Heart right ventricle (tissue), 16 donors: ENCODE data around the gene EEPD1. TPM values are rescaled to one million over a fixed set of nuclear protein-coding genes. Genes with fewer than 3 reads are reported as not detected.
A peak's percentile ranks its signal among the peaks of the same experiment; 100 is the strongest.
"Not testable (repeated sequence)": the region's sequence is repeated elsewhere in the genome, so short reads cannot be mapped to it uniquely, and the experiment has no call there.

Experiments
- ATAC-seq, 8 donors: fragments of 200-7000 bp; cut with Tn5 transposase; one replicate each; pipeline ENCODE4 v1.9.1; 2020; ENCODE audit warnings: mild to moderate bottlenecking in 8 of 8, moderate library complexity in 8 of 8, moderate number of reproducible peaks in 1 of 8
- DNase-seq, 2 donors: peaks; one replicate each; pipeline ENCODE4 v3.0.0-alpha.2; 2020
- H3K27ac ChIP-seq, 10 donors: fragments of 200-600 bp; sonication (generic) in 2 of 10; one replicate each; pipeline versions ENCODE4 v1.5.0 to v1.8.0; 2020 to 2022; ENCODE audit warnings: mild to moderate bottlenecking in 3 of 10
- H3K27me3 ChIP-seq, 7 donors: fragments of 200-600 bp; one replicate each; pipeline ENCODE4 v1.8.0; 2021 to 2022; ENCODE audit warnings: mild to moderate bottlenecking in 2 of 7
- H3K36me3 ChIP-seq, 9 donors: fragments of 200-600 bp; sonication (generic) in 1 of 9; one replicate each; pipeline versions ENCODE4 v1.5.0 to v1.8.0; 2020 to 2022; ENCODE audit warnings: mild to moderate bottlenecking in 2 of 9
- H3K4me1 ChIP-seq, 9 donors: fragments of 200-600 bp; sonication (generic) in 1 of 9; one replicate each; pipeline versions ENCODE4 v1.5.0 to v1.8.0; 2020 to 2022; ENCODE audit warnings: mild to moderate bottlenecking in 4 of 9
- H3K4me3 ChIP-seq, 10 donors: fragments of 200-600 bp; sonication (generic) in 2 of 10; one replicate each; pipeline versions ENCODE4 v1.5.0 to v1.8.0; 2020 to 2022; ENCODE audit warnings: mild to moderate bottlenecking in 7 of 10, moderate library complexity in 2 of 10
- H3K9me3 ChIP-seq, 11 donors: fragments of 200-600 bp in 10 of 11; sonication (generic) in 2 of 11; one replicate each; pipeline versions ENCODE4 v1.5.0 to v1.8.0; 2013 to 2022; ENCODE audit warnings: mild to moderate bottlenecking in 2 of 11, control low read depth in 1 of 11, moderate library complexity in 1 of 11
- WGBS, 2 donors: extraction: QIAGEN DNeasy Blood & Tissue Kit; methylation state at CpG; one replicate each; pipeline ENCODE4 v1.1.7; 2013; ENCODE audit warnings: inconsistent platforms in 1 of 2; 5-methylcytosine and 5-hydroxymethylcytosine counted together
- intact Hi-C, 10 donors: fragments of 100-400 bp; cut with DNase I; formaldehyde crosslinking; loops; one replicate each; pipeline versions ENCODE4 v1.11.1 to v1.14.2; 2022
- polyA plus RNA-seq, 2 donors: library from polyadenylated mRNA; stranded (reverse); fragments of 200-250 nt; gene quantifications; one replicate each; pipeline ENCODE4 v1.2.3, GENCODE V29; 2013
- total RNA-seq, 10 donors: library from RNA; stranded (reverse); fragmentation: NEBNext Ultra II Directional in 3 of 10; extraction: Animal tissue kit (Norgen Biotek cat#: 25700) in 3 of 10; gene quantifications; one replicate each; pipeline versions ENCODE4 v1.2.1 to v1.2.4, GENCODE V29; 2021 to 2023
- TF ChIP-seq, protein P1 (sequence below), 9 donors: fragments of 200-600 bp; sonication (generic) in 2 of 9; IDR thresholded peaks; one replicate each; pipeline versions ENCODE4 v1.5.0 to v1.8.0; 2021 to 2022; ENCODE audit warnings: antibody characterized with exemption in 9 of 9, mild to moderate bottlenecking in 5 of 9, moderate library complexity in 1 of 9
- donor health status: Arrhythmogenic right ventricular cardiomyopathy.
- donor health status: ischemic (EF 13 %, LVEDD 7.1; RV severe dilation, severe dysfunction).
- donor health status: healthy with polysubstance abuse.
- donor health status: DM: no; HTN: yes; CAD: no.
- donor health status: DM: no; HTN: no; CAD: no.
- donor health status: ischemic (EF 25% LVEDD 6.9; RV normal size, moderate dysfunction).
- donor health status: ischemic (EF 25% LVEDD 5.7; RV mildly dilated, moderate dysfunction).
- donor health status: healthy.
- donor health status: DM: yes; HTN: yes; CAD: no.
- donor health status: Ischemic cardiomyopathy.
- donor health status: ischemic (EF 35%, LVEDD 5.7; RV mildly dilated, moderate dysfunction).
- donor health status: nonischemic (EF 11% LVEDD 7.7; RV severe dilation, severe dysfunction).
- donor health status: DM: yes; HTN: yes; CAD: no.
- donor health status: PGD.
- donor health status: ischemic (EF 29% LVEDD 5.4; RV normal size, mild dysfunction).
- donor health status: nonischemic (EF 23%, LVEDD 6.1; RV moderate dilation, normal function).

EEPD1 gene
- total and polyA plus RNA-seq, 12 donors, result 6.1 to 15.2 (median 8.4) TPM

DNA sequence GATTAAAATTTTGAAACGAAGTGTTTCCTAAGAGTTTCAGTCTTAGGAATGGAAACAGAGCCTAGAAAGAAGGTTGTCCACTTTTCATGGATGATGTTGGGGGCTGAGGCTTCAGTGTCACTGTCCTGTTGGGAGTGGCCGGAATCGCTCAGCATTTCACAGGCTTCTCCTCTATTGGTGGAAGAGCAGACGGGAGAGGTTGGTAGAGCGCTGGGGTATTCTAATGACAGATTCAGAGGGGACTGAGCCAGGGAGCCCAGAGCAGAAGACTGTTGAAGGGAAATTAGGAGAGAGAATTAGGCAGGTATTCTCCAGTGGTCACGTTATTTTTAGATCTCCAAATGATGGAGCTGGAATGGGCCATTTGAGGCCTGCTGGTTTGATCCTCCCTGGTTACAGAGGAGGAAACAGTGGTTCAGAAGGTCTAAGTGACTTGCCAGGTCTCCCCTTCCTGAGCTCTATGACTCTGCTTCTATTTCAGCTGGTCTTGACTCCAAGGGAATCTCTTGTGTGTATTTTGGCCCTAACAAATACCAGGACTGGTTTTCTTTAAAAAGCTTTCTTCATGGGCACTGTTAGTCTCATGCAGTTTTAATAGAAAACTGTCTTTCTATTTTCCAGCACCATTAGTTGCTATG is 35.7 kb upstream of the EEPD1 start:
- DNase-seq (no peak), ATAC-seq (peak in 1 of 8 donors; percentile 7)
- Histone ChIP-seq H3K27ac (peak overlapping the region in 2 of 10 donors; percentile 49 to 61), H3K27me3 (no peaks in the 10 kb centered on the region), H3K4me1 (peaks cover 6 to 57% (median 34%) of the 10 kb centered on the region in 9 donors), H3K9me3 (peaks cover 0 to 13% (median 0%) of the 10 kb centered on the region in 11 donors), H3K4me3 (no peak overlapping the region), H3K36me3 (no peaks in the 10 kb centered on the region)
- intact Hi-C loops, result loop anchor here in 4 of 10 donors (2.0 to 10.0 kb wide), 3 partner anchors 35 to 133 kb away; partner anchors contain the start of gene EEPD1 (in 2 of the 4)
- TF ChIP-seq, protein P1, sequence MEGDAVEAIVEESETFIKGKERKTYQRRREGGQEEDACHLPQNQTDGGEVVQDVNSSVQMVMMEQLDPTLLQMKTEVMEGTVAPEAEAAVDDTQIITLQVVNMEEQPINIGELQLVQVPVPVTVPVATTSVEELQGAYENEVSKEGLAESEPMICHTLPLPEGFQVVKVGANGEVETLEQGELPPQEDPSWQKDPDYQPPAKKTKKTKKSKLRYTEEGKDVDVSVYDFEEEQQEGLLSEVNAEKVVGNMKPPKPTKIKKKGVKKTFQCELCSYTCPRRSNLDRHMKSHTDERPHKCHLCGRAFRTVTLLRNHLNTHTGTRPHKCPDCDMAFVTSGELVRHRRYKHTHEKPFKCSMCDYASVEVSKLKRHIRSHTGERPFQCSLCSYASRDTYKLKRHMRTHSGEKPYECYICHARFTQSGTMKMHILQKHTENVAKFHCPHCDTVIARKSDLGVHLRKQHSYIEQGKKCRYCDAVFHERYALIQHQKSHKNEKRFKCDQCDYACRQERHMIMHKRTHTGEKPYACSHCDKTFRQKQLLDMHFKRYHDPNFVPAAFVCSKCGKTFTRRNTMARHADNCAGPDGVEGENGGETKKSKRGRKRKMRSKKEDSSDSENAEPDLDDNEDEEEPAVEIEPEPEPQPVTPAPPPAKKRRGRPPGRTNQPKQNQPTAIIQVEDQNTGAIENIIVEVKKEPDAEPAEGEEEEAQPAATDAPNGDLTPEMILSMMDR (IDR thresholded peaks at IDR 0.05), result no peak
- WGBS, 2 donors, result 75 to 81% methylated on average over 6 of the region's 6 CpGs

DNA sequence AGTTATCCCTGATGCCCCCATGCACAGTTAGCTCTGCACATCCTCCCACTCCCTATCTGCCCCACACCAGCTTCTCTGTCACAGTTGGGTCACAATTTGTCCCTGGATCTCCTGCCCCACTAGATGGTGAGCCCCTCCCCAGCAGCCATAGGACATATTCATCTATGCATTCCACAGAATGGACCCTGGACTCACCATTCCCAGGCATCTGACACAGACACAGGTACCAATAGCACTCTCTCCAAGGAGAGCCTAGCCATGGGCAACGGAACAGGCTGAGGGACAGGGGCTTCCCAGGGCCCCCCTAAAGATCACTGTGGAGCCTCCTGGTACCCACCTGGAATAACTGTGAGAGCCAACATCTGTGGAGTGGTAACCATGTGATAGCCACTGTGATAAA is 34.7 kb upstream of the EEPD1 start:
- intact Hi-C loops, result loop anchor here in 3 of 10 donors (5.0 to 10.0 kb wide), 2 partner anchors 34 to 134 kb away; partner anchors contain the start of gene EEPD1 (in 2 of the 3)
- Histone ChIP-seq H3K27ac (no peak overlapping the region), H3K36me3 (no peaks in the 10 kb centered on the region), H3K9me3 (peaks cover 0 to 16% (median 0%) of the 10 kb centered on the region in 11 donors), H3K27me3 (no peaks in the 10 kb centered on the region), H3K4me1 (peaks cover 6 to 57% (median 34%) of the 10 kb centered on the region in 9 donors), H3K4me3 (no peak overlapping the region)
- 95% methylated on average over 1 of the region's 1 CpG for WGBS, 2 donors
- TF ChIP-seq, protein P1 (IDR thresholded peaks at IDR 0.05), result no peak
- ATAC-seq (no peak), DNase-seq (no peak)

DNA sequence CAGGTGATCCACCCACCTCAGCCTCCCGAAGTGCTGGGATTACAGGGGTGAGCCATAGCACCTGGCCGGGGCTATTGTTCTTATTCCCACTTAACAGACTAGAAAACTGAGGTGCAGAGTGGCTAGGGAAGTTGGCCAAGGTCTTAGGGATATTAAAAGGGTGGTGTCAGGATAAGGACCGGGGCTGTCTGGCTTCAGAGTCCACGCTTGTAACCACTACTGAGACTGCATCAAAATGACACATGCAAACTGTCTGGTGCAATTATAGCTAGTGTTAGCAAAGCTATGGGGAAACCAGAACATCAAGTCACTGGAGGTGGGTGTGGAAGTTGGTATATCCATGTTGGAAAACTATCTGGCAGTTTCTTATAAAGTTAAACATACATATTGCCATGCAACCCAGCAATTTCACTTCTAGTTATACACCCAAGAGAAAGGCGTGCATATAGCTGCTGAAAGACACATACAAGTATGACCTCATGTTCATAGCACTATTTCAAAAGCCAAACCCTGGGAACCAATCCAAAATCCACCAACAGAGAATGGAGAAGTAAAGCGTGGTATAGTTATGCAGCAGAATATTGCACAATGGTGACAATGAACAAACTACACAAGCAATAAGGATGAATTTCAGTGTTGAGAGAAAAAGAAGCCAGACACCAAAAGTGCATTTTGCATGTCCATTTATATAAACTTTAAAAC is 33.9 kb upstream of the EEPD1 start:
- 59 to 61% methylated on average over 6 of the region's 6 CpGs for WGBS, 2 donors
- Histone ChIP-seq H3K36me3 (no peaks in the 10 kb centered on the region), H3K4me1 (peaks cover 6 to 57% (median 34%) of the 10 kb centered on the region in 9 donors), H3K9me3 (peaks cover 0 to 16% (median 0%) of the 10 kb centered on the region in 11 donors), H3K4me3 (no peak overlapping the region), H3K27me3 (no peaks in the 10 kb centered on the region), H3K27ac (no peak overlapping the region)
- peak in 1 of 2 donors; percentile 53 for DNase-seq
- TF ChIP-seq, protein P1 (IDR thresholded peaks at IDR 0.05), result no peak
- intact Hi-C loops, result loop anchor here in 3 of 10 donors (5.0 to 10.0 kb wide), 2 partner anchors 33 to 134 kb away; partner anchors contain the start of gene EEPD1 (in 2 of the 3)
- ATAC-seq, result peak; percentile 55 to 78 (median 71)

DNA sequence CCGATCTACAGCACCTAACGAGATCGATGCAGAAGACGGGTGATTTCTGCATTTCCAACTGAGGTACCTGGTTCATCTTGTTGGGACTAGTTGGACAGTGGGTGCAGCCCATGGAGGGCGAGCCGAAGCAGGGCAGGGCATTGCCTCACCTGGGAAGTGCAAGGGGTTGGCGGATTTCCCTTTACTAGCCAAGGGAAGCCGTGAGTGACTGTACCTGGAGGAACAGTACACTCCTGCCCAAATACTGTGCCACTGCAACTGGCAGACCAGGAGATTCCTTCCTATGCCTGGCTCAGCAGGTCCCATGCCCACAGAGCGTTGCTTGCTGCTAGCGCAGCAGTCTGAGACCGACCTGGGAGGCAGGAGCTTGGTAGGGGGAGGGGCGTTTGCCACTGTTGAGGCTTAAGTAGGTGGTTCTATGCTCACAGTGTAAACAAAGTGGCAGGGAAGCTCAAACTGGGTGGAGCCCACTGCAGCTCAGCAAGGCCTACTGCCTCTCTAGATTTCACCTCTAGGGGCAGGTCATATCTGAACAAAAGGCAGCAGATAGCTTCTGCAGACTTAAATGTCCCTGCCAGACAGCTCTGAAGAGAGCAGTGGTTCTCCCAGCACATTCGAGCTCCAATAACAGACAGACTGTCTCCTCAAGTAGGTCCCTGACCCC is 32.9 kb upstream of the EEPD1 start:
- not testable (repeated sequence) for H3K4me3 ChIP-seq, H3K27ac ChIP-seq, ATAC-seq, H3K27me3 ChIP-seq, H3K36me3 ChIP-seq, DNase-seq
- Histone ChIP-seq H3K9me3 (peaks cover 0 to 16% (median 0%) of the 10 kb centered on the region in 11 donors), H3K4me1 (peaks cover 6 to 56% (median 32%) of the 10 kb centered on the region in 9 donors)
- intact Hi-C loops, result loop anchor here in 4 of 10 donors (5.0 to 10.0 kb wide), 3 partner anchors 32 to 135 kb away; partner anchors contain the start of gene EEPD1 (in 2 of the 4)
- 85 to 87% methylated on average over 13 of the region's 13 CpGs for WGBS, 2 donors

DNA sequence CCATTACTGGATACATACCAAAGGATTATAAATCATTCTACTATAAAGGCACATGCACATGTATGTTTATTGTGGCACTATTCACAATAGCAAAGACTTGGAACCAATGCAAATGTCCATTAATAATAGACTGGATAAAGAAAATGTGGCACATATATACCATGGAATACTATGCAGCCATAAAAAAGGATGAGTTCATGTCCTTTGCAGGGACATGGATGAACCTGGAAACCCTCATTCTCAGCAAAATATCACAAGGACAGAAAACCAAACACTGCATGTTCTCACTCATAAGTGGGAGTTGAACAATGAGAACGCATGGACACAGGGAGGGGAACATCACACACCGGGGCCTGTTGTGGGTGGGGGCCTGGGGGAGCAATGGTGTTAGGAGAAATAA is 27.4 kb upstream of the EEPD1 start:
- intact Hi-C loops, result loop anchor here in 3 of 10 donors (5.0 to 10.0 kb wide), 2 partner anchors 111 to 167 kb away; no protein-coding TSS in a partner anchor
- WGBS, 2 donors, result 93 to 99% methylated on average over 2 of the region's 2 CpGs
- DNase-seq, H3K36me3 ChIP-seq, H3K4me3 ChIP-seq, H3K27ac ChIP-seq, H3K27me3 ChIP-seq, ATAC-seq: not testable (repeated sequence)
- Histone ChIP-seq H3K4me1 (peaks cover 10 to 39% (median 26%) of the 10 kb centered on the region in 9 donors), H3K9me3 (peaks cover 0 to 16% (median 0%) of the 10 kb centered on the region in 11 donors)
